ENCODE data around the gene HOXC9. TPM values are rescaled to one million over a fixed set of nuclear protein-coding genes. Genes with fewer than 3 reads are reported as not detected.

Gene HOXC9
- total and polyA plus RNA-seq, 4 donors = not detected

- Histone ChIP-seq H3K36me3 (ENCODE audit: control insufficient read depth in 4 of 4, insufficient read depth in 3 of 4, low read depth in 1 of 4, low read length in 3 of 4) (no peaks in the 10 kb centered on the region), H3K4me3 (ENCODE audit: low read depth in 1 of 3, low read length in 3 of 3) (no peak within 1 kb of the TSS), H3K9ac (ENCODE audit: low read depth in 1 of 2, low read length in 2 of 2) (no peak within 1 kb of the TSS), H3K27ac (ENCODE audit: low read depth in 1 of 2, low read length in 2 of 2) (no peak within 1 kb of the TSS), H3K9me3 (ENCODE audit: control insufficient read depth in 4 of 4, low read length in 3 of 4) (peaks cover 0 to 4% (median 0%) of the 10 kb centered on the region in 4 donors), H3K4me1 (ENCODE audit: control insufficient read depth in 4 of 4, insufficient read depth in 4 of 4, low read length in 3 of 4) (peaks cover 0 to 2% (median 0%) of the 10 kb centered on the region in 4 donors), H3K27me3 (ENCODE audit: control insufficient read depth in 4 of 4, insufficient read depth in 4 of 4, low read length in 3 of 4) (peaks cover 15 to 40% (median 30%) of the 10 kb centered on the region in 4 donors)
- DNase-seq (ENCODE audit: low spot score) = no peak
- WGBS = 6% methylated on average over 20 of the region's 20 CpGs
- no peak for TF ChIP-seq CTCF (IDR thresholded peaks at IDR 0.05; ENCODE audit: low read depth, low read length, missing input control)
- no peak for TF ChIP-seq REST (IDR thresholded peaks at IDR 0.05)
- TF ChIP-seq HNF4A (conservative IDR thresholded peaks at IDR 0.05) = no peak
- no peak for TF ChIP-seq EGR1 (IDR thresholded peaks at IDR 0.05; ENCODE audit: low read depth in 2 of 2)
- TF ChIP-seq NR2F2 (IDR thresholded peaks at IDR 0.05) = no peak
- no peak for TF ChIP-seq SP1 (IDR thresholded peaks at IDR 0.05)
- no peak for TF ChIP-seq FOXA1 (IDR thresholded peaks at IDR 0.05)
- TF ChIP-seq ZBTB33 (IDR thresholded peaks at IDR 0.05) = no peak
- no peak for TF ChIP-seq FOXA2 (IDR thresholded peaks at IDR 0.05)
- TF ChIP-seq TAF1 (conservative IDR thresholded peaks at IDR 0.05) = no peak
- no peak for TF ChIP-seq JUND (IDR thresholded peaks at IDR 0.05)
- TF ChIP-seq RAD21 (IDR thresholded peaks at IDR 0.05) = no peak
- no peak for TF ChIP-seq ATF3 (IDR thresholded peaks at IDR 0.05)
- TF ChIP-seq MAX (IDR thresholded peaks at IDR 0.05) = no peak
- no peak for TF ChIP-seq YY1 (IDR thresholded peaks at IDR 0.05)
- no peak for TF ChIP-seq RXRA (IDR thresholded peaks at IDR 0.05)
- no peak for TF ChIP-seq GABPA (IDR thresholded peaks at IDR 0.05 in 1 of 2, conservative IDR thresholded peaks at IDR 0.05 in 1 of 2)
- TF ChIP-seq HNF4G (IDR thresholded peaks at IDR 0.05) = no peak
Measured at GRCh38 chr12:53954694-53955035, 45.3 kb upstream of the HOXC9 start, which contains the start of gene HOXC12. TSS of gene HOXC12 (plus strand) at chr12:53954903. CDS start at chr12:53954930, 27 bp downstream.

Data from liver (tissue), 9 donors.